Body of pancreas (tissue), 4 donors: ENCODE results near the gene CA4. TPM values are rescaled to one million over a fixed set of nuclear protein-coding genes. Genes with fewer than 3 reads are reported as not detected.

Experiments used
- ATAC-seq: fragments of 150-250 bp; one replicate; pipeline ENCODE4 v1.9.1; 2016
- DNase-seq, 4 donors: peaks; one replicate each; pipeline ENCODE4 v3.0.0-alpha.2; 2019
- H3K27ac ChIP-seq, 4 donors: fragments of 200-600 bp; sonication (generic); 1 replicate in 3 of 4; 2 replicates in 1 of 4; pipeline versions ENCODE4 v1.5.1 to v1.6.1; 2016 to 2019; ENCODE audit warnings: mild to moderate bottlenecking in 1 of 4, mixed read lengths in 1 of 4, moderate library complexity in 1 of 4
- H3K27me3 ChIP-seq, 2 donors: fragments of 200-600 bp; sonication (generic); one replicate each; pipeline ENCODE4 v1.6.0; 2016; ENCODE audit warnings: mild to moderate bottlenecking in 1 of 2
- H3K36me3 ChIP-seq, 2 donors: fragments of 200-600 bp; sonication (generic); replicated peaks in 1 of 2; 2 replicates each; pipeline ENCODE4 v1.5.1; 2016; ENCODE audit warnings: low read depth in 2 of 2; ENCODE audit not compliant: insufficient read depth in 1 of 2
- H3K4me1 ChIP-seq: fragments of 200-600 bp; sonication (generic); one replicate; pipeline ENCODE4 v1.6.0; 2016
- H3K4me3 ChIP-seq, 2 donors: fragments of 200-600 bp; sonication (generic); 1 replicate in 1 of 2; 2 replicates in 1 of 2; pipeline ENCODE4 v1.5.1; 2016 to 2019
- H3K9me3 ChIP-seq, 3 donors: fragments of 200-600 bp; sonication (generic); 1 replicate in 2 of 3; 2 replicates in 1 of 3; pipeline ENCODE4 v1.5.1; 2016
- CTCF ChIP-seq, 7 experiments: fragments of 450-650 bp in 4 of 7; fragments of 200-600 bp in 3 of 7; sonication (generic) in 3 of 7; IDR thresholded peaks; one replicate each; pipeline ENCODE4 v1.5.1; 2016 to 2019; ENCODE audit warnings: antibody characterized with exemption in 7 of 7
- POLR2A ChIP-seq, 3 donors: fragments of 450-650 bp; IDR thresholded peaks; one replicate each; pipeline ENCODE4 v1.6.1; 2016; ENCODE audit warnings: antibody characterized with exemption in 3 of 3, mild to moderate bottlenecking in 2 of 3
- WGBS, 2 donors: methylation state at CpG; one replicate each; pipeline ENCODE4 v1.1.5; 2017; 5-methylcytosine and 5-hydroxymethylcytosine counted together
- intact Hi-C: fragments of 100-400 bp; cut with DNase I; formaldehyde crosslinking; loops from one replicate; pipeline ENCODE4 v1.15.1; 2023
- total RNA-seq, 2 donors: library from RNA; depleted of rRNA; stranded (reverse); fragments of >200 nt; gene quantifications; one replicate each; pipeline ENCODE4 v1.1.0, GENCODE V29; 2016

The CA4 gene
- total RNA-seq, 2 donors from 2014 or later: 6.2 to 18.8 TPM

GRCh38 chr17:60169921-60170817 is 20.4 kb downstream of the CA4 start:
- intact Hi-C loops: no loop called here
- no peak overlapping the region for H3K27ac ChIP-seq
- no peaks in the 10 kb centered on the region for H3K9me3 ChIP-seq
- DNase-seq (no peak), ATAC-seq (no peak)
- WGBS, 2 donors: 81 to 85% methylated on average over 10 of the region's 10 CpGs
- TF ChIP-seq POLR2A (IDR thresholded peaks at IDR 0.05) (no peak), CTCF (IDR thresholded peaks at IDR 0.05) (no peak)
- H3K36me3 ChIP-seq: no peaks in the 10 kb centered on the region
- H3K4me1 ChIP-seq: peaks cover 33% of the 10 kb centered on the region
- no peaks in the 10 kb centered on the region for H3K27me3 ChIP-seq
- H3K4me3 ChIP-seq: no peak overlapping the region

- 65 to 74% methylated on average over 7 to 8 of the region's 8 CpGs for WGBS, 2 donors
- TF ChIP-seq CTCF (IDR thresholded peaks at IDR 0.05) (no peak), POLR2A (IDR thresholded peaks at IDR 0.05) (no peak)
- Histone ChIP-seq H3K27me3 (no peaks in the 10 kb centered on the region), H3K36me3 (no peaks in the 10 kb centered on the region), H3K4me1 (peaks cover 30% of the 10 kb centered on the region), H3K27ac (no peak overlapping the region), H3K4me3 (no peak overlapping the region), H3K9me3 (no peaks in the 10 kb centered on the region)
- ATAC-seq (no peak), DNase-seq (peak in 1 of 4 donors; percentile 27)
- intact Hi-C loops: no loop called here
These were observed 21.3 kb downstream of the CA4 start for GRCh38 chr17:60170835-60171752.

- Histone ChIP-seq H3K9me3 (no peaks in the 10 kb centered on the region), H3K27ac (no peak overlapping the region), H3K4me3 (no peak overlapping the region), H3K27me3 (no peaks in the 10 kb centered on the region), H3K4me1 (peaks cover 25% of the 10 kb centered on the region), H3K36me3 (no peaks in the 10 kb centered on the region)
- TF ChIP-seq CTCF (IDR thresholded peaks at IDR 0.05): no peak
- TF ChIP-seq POLR2A (IDR thresholded peaks at IDR 0.05): no peak
- no peak for ATAC-seq
- DNase-seq: no peak
- intact Hi-C loops: no loop called here
- 36 to 52% methylated on average over 7 to 8 of the region's 8 CpGs for WGBS, 2 donors
These were observed 21.9 kb downstream of the CA4 start for GRCh38 chr17:60171753-60172079.

GRCh38 chr17:60173304-60173819 is 23.6 kb downstream of the CA4 start:
- Histone ChIP-seq H3K27ac (no peak overlapping the region), H3K9me3 (no peaks in the 10 kb centered on the region), H3K4me1 (peaks cover 11% of the 10 kb centered on the region), H3K36me3 (peaks cover 0 to 2% of the 10 kb centered on the region in 2 donors), H3K4me3 (no peak overlapping the region), H3K27me3 (no peaks in the 10 kb centered on the region)
- intact Hi-C loops: no loop called here
- DNase-seq (no peak), ATAC-seq (no peak)
- TF ChIP-seq POLR2A (IDR thresholded peaks at IDR 0.05) (no peak), CTCF (IDR thresholded peaks at IDR 0.05) (no peak)
- WGBS, 2 donors: 85 to 86% methylated on average over 2 of the region's 2 CpGs
